Osteoblast (primary cell): ENCODE measurements around the gene LILRB4. TPM values are rescaled to one million over a fixed set of nuclear protein-coding genes. Genes with fewer than 3 reads are reported as not detected.

Experiments used
- DNase-seq: peaks from one replicate; pipeline ENCODE4 v3.0.0; 2011; ENCODE audit warnings: low spot score, mixed read lengths; ENCODE audit not compliant: insufficient read length; ENCODE audit errors: missing footprints
- H2AFZ ChIP-seq: 2 replicates; pipeline ENCODE4 v1.6.0; 2011; ENCODE audit warnings: mild to moderate bottlenecking, low read length
- H3K27ac ChIP-seq: 2 replicates; pipeline ENCODE4 v1.5.1; 2011; ENCODE audit warnings: mild to moderate bottlenecking, low read depth, low read length, moderate library complexity
- H3K27me3 ChIP-seq: 2 replicates; pipeline ENCODE4 v1.6.0; 2012; ENCODE audit warnings: mild to moderate bottlenecking, control low read depth, inconsistent platforms, low read length, moderate library complexity; ENCODE audit not compliant: insufficient read depth
- H3K36me3 ChIP-seq: 2 replicates; pipeline ENCODE4 v1.5.1; 2011; ENCODE audit warnings: mild to moderate bottlenecking, low read length, control low read depth, moderate library complexity; ENCODE audit not compliant: insufficient read depth
- H3K4me1 ChIP-seq: 2 replicates; pipeline ENCODE4 v1.5.1; 2011; ENCODE audit warnings: mild to moderate bottlenecking, low read length, control low read depth, moderate library complexity; ENCODE audit not compliant: insufficient read depth
- H3K4me2 ChIP-seq: 2 replicates; pipeline ENCODE4 v1.6.0; 2011; ENCODE audit warnings: mild to moderate bottlenecking, low read length; ENCODE audit not compliant: insufficient read depth
- H3K4me3 ChIP-seq: fragments of 200-600 bp; sonication (generic); 3 replicates; pipeline ENCODE4 v1.5.1; 2012; ENCODE audit warnings: mild to moderate bottlenecking, low read length, inconsistent platforms; ENCODE audit not compliant: insufficient read depth
- H3K79me2 ChIP-seq: 2 replicates; pipeline ENCODE4 v1.6.0; 2012; ENCODE audit warnings: mild to moderate bottlenecking, low read length, control low read depth, inconsistent platforms; ENCODE audit not compliant: insufficient read depth
- H3K9me3 ChIP-seq: 2 replicates; pipeline ENCODE4 v1.5.1; 2011; ENCODE audit warnings: low read depth, low read length, control low read depth
- H4K20me1 ChIP-seq: 2 replicates; pipeline ENCODE4 v1.6.0; 2012; ENCODE audit warnings: mild to moderate bottlenecking, low read length, control low read depth; ENCODE audit not compliant: insufficient read depth
- CTCF ChIP-seq: IDR thresholded peaks from 2 replicates; pipeline ENCODE4 v1.5.1; 2011; ENCODE audit warnings: mild to moderate bottlenecking, low read depth, low read length, moderate library complexity; ENCODE audit errors: extremely low read depth
- total RNA-seq: library from RNA; depleted of rRNA; stranded (reverse); fragments of >200 nt; gene quantifications from 2 replicates; pipeline ENCODE4 v1.2.3, GENCODE V29; 2012

The LILRB4 gene
- total RNA-seq, 1 donor: under 0.01 TPM

- H3K36me3 ChIP-seq: no peaks in the 10 kb centered on the region
- no peaks in the 10 kb centered on the region for H3K4me1 ChIP-seq
- H3K27me3 ChIP-seq: no peaks in the 10 kb centered on the region
- no peak overlapping the region for H3K27ac ChIP-seq
- H3K4me3 ChIP-seq: no peak overlapping the region
- DNase-seq: no peak
- TF ChIP-seq CTCF: no peak
- no peaks in the 10 kb centered on the region for H4K20me1 ChIP-seq
- no peak overlapping the region for H2AFZ ChIP-seq
- no peaks in the 10 kb centered on the region for H3K9me3 ChIP-seq
- no peaks in the 10 kb centered on the region for H3K79me2 ChIP-seq
- H3K4me2 ChIP-seq: no peak overlapping the region
Observed at GRCh38 chr19:54691582-54692297, 29.0 kb downstream of the LILRB4 start.

GRCh38 chr19:54692298-54692615, 29.5 kb downstream of the LILRB4 start:
- DNase-seq: no peak
- no peaks in the 10 kb centered on the region for H3K4me1 ChIP-seq
- no peaks in the 10 kb centered on the region for H3K9me3 ChIP-seq
- H3K4me2 ChIP-seq: no peak overlapping the region
- H3K79me2 ChIP-seq: no peaks in the 10 kb centered on the region
- no peaks in the 10 kb centered on the region for H3K36me3 ChIP-seq
- no peak overlapping the region for H3K4me3 ChIP-seq
- TF ChIP-seq CTCF: no peak
- H2AFZ ChIP-seq: no peak overlapping the region
- no peak overlapping the region for H3K27ac ChIP-seq
- no peaks in the 10 kb centered on the region for H4K20me1 ChIP-seq
- H3K27me3 ChIP-seq: no peaks in the 10 kb centered on the region

GRCh38 chr19:54694648-54695047, 31.9 kb downstream of the LILRB4 start:
- Histone ChIP-seq H3K9me3 (no peaks in the 10 kb centered on the region), H3K4me1 (no peaks in the 10 kb centered on the region), H3K27me3 (no peaks in the 10 kb centered on the region)

GRCh38 chr19:54696117-54696548, 33.3 kb downstream of the LILRB4 start:
- H3K9me3 ChIP-seq: no peaks in the 10 kb centered on the region
- no peaks in the 10 kb centered on the region for H3K27me3 ChIP-seq
- H3K4me1 ChIP-seq: no peaks in the 10 kb centered on the region
- no peaks in the 10 kb centered on the region for H4K20me1 ChIP-seq
- no peak overlapping the region for H3K4me2 ChIP-seq
- TF ChIP-seq CTCF: no peak
- no peak overlapping the region for H3K4me3 ChIP-seq
- no peak for DNase-seq
- no peak overlapping the region for H2AFZ ChIP-seq
- H3K27ac ChIP-seq: no peak overlapping the region
- no peaks in the 10 kb centered on the region for H3K36me3 ChIP-seq
- no peaks in the 10 kb centered on the region for H3K79me2 ChIP-seq

More at GRCh38 chr19:54694648-54695047, 31.9 kb downstream of the LILRB4 start:
- no peak for TF ChIP-seq CTCF
- H3K27ac ChIP-seq: no peak overlapping the region
- no peak for DNase-seq
- H4K20me1 ChIP-seq: no peaks in the 10 kb centered on the region
- no peak overlapping the region for H3K4me3 ChIP-seq
- no peaks in the 10 kb centered on the region for H3K79me2 ChIP-seq
- no peaks in the 10 kb centered on the region for H3K36me3 ChIP-seq
- no peak overlapping the region for H3K4me2 ChIP-seq
- H2AFZ ChIP-seq: no peak overlapping the region
